Glutamatergic neuron (in vitro differentiated cells): Measurements from ENCODE around the gene MAP3K10. TPM values are rescaled to one million over a fixed set of nuclear protein-coding genes. Genes with fewer than 3 reads are reported as not detected.
A peak's percentile ranks its signal among the peaks of the same experiment; 100 is the strongest.

Experiments used
- DNase-seq: peaks from one replicate; pipeline ENCODE4 v3.0.0; 2022
- H3K27ac Mint-ChIP-seq: one replicate; pipeline ENCODE4 v1.8.0; 2020; ENCODE audit warnings: mild to moderate bottlenecking, mixed read lengths, inconsistent platforms; ENCODE audit not compliant: unreplicated experiment
- H3K27me3 Mint-ChIP-seq: one replicate; pipeline ENCODE4 v1.8.0; 2020; ENCODE audit warnings: mild to moderate bottlenecking, moderate library complexity, mixed read lengths, inconsistent platforms; ENCODE audit not compliant: unreplicated experiment
- H3K36me3 Mint-ChIP-seq: one replicate; pipeline ENCODE4 v1.8.0; 2020; ENCODE audit warnings: mild to moderate bottlenecking, mixed read lengths, inconsistent platforms; ENCODE audit not compliant: unreplicated experiment
- H3K4me1 Mint-ChIP-seq: one replicate; pipeline ENCODE4 v1.8.0; 2020; ENCODE audit warnings: mild to moderate bottlenecking, low read depth, mixed read lengths, inconsistent platforms; ENCODE audit not compliant: unreplicated experiment
- H3K4me3 Mint-ChIP-seq: one replicate; pipeline ENCODE4 v1.8.0; 2020; ENCODE audit warnings: mild to moderate bottlenecking, mixed read lengths, inconsistent platforms; ENCODE audit not compliant: unreplicated experiment
- H3K9me3 Mint-ChIP-seq: one replicate; pipeline ENCODE4 v1.8.0; 2020; ENCODE audit warnings: mild to moderate bottlenecking, moderate library complexity, mixed read lengths, inconsistent platforms; ENCODE audit not compliant: unreplicated experiment
- CTCF ChIP-seq: fragments of 200-600 bp; sonication (generic); IDR thresholded peaks from one replicate; pipeline ENCODE4 v1.5.0; 2021; ENCODE audit not compliant: partially characterized antibody, unreplicated experiment
- long read RNA-seq: library from polyadenylated mRNA; unstranded; transcript quantifications from one replicate; pipeline ENCODE4 v2.0.0, GENCODE V29; 2020; ENCODE audit not compliant: unreplicated experiment
- total RNA-seq: library from RNA; stranded (reverse); fragmentation: NEBNext Ultra II Directional; extraction: Animal tissue kit (Norgen Biotek cat#: 25700); gene quantifications from one replicate; pipeline ENCODE4 v1.2.1, GENCODE V29; 2021; ENCODE audit not compliant: unreplicated experiment

Gene MAP3K10
- 66.9 TPM for total RNA-seq
- long read RNA-seq, partial matches to known transcripts: 1 of 2 reads
- long read RNA-seq, other reads (novel, unspliced or antisense): 1 of 2 reads

- DNase-seq: peak; percentile 84
- TF ChIP-seq CTCF: no peak
- Mint-ChIP-seq H3K27me3 (no peaks in the 10 kb centered on the region), H3K4me1 (no peaks in the 10 kb centered on the region), H3K9me3 (peaks cover 5% of the 10 kb centered on the region), H3K4me3 (peak within 1 kb of the TSS; percentile 85), H3K27ac (peak within 1 kb of the TSS; percentile 38), H3K36me3 (no peaks in the 10 kb centered on the region)
Measured at GRCh38 chr19:40190891-40191835, at the start of gene MAP3K10. Gene MAP3K10 (plus strand): TSS chr19:40191426. CDS start chr19:40192032, 606 bp downstream.

GRCh38 chr19:40141551-40141950, 49.7 kb upstream of the MAP3K10 start:
- DNase-seq: no peak
- no peaks in the 10 kb centered on the region for H3K4me1 Mint-ChIP-seq
- no peaks in the 10 kb centered on the region for H3K36me3 Mint-ChIP-seq
- no peak for TF ChIP-seq CTCF
- no peak overlapping the region for H3K4me3 Mint-ChIP-seq
- H3K9me3 Mint-ChIP-seq: no peaks in the 10 kb centered on the region
- H3K27ac Mint-ChIP-seq: no peak overlapping the region
- H3K27me3 Mint-ChIP-seq: no peaks in the 10 kb centered on the region

GRCh38 chr19:40143612-40144011, 47.6 kb upstream of the MAP3K10 start:
- DNase-seq: no peak
- Mint-ChIP-seq H3K27me3 (no peaks in the 10 kb centered on the region), H3K4me3 (no peak overlapping the region), H3K27ac (no peak overlapping the region), H3K36me3 (no peaks in the 10 kb centered on the region), H3K4me1 (no peaks in the 10 kb centered on the region), H3K9me3 (no peaks in the 10 kb centered on the region)
- TF ChIP-seq CTCF: no peak

- Mint-ChIP-seq H3K9me3 (no peaks in the 10 kb centered on the region), H3K27ac (no peak overlapping the region), H3K36me3 (no peaks in the 10 kb centered on the region), H3K27me3 (no peaks in the 10 kb centered on the region), H3K4me1 (no peaks in the 10 kb centered on the region), H3K4me3 (no peak overlapping the region)
- DNase-seq: no peak
- TF ChIP-seq CTCF: no peak
Measured at GRCh38 chr19:40144151-40144550, 47.1 kb upstream of the MAP3K10 start.
